ENCODE data around the gene MUCL3.
"Not testable (repeated sequence)": the region's sequence is repeated elsewhere in the genome, so short reads cannot be mapped to it uniquely, and the experiment has no call there.

MUCL3 gene

DNA sequence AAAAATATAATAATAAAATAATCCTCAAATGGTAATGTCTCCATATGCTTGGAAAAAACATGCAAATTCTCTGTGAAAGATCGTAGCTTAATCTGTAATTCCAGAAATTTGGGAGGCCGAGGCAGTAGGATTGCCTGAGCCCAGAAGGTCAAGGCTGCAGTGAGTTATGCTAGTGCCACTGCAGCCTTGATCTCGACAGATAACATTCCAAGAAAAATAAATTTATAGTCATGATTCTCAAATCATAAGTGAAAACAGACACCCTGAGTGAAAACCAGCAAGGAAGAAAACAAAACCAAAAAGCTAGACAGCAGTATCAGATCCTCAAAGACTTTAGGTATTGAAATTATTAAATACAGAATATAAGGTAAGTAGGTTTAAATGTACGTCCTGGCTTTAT lies 38.9 kb downstream of the MUCL3 start:
- DNase-seq (ENCODE audit: low read depth in 2 of 2) = no peak

DNA sequence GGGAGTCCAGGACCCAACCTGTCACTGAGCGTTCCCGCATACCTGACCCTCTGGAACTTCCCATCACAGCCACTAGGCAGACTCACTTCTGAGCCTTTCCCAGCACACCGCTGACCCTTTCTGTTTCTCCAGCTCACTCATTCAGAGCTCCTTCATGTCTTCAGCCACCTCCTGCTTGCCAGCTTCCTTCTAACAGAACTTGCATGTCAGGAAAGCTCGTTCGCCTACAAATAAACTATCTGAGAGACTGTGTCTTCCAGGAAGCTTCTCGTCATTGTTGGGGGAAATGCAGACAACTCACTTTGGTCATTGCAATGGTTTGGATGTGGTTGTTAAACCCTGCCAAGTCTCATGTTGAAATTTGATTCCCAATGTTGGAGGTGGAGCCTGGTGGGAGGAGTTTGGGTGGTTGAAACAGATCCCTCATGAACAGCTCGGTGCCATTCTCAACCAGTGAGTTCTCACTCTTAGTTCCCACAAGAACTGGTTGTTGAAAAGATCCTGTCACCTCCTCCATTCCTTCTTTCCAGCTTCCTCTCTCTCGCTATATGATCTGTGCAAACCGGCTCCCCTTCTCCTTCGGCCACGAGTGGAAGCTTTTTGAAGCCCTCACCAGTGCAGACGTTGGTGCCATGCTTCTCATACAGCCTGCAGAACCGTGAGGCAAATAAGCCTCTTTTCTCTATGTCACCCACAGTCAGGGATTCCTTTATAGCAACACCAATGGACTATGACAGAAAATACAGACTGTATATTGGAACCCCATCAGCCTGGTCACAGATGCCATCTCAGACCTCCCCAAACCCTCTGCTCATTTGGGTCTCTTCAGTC lies 41.4 kb downstream of the MUCL3 start:
- DNase-seq (ENCODE audit: low read depth in 2 of 2) = no peak

DNA sequence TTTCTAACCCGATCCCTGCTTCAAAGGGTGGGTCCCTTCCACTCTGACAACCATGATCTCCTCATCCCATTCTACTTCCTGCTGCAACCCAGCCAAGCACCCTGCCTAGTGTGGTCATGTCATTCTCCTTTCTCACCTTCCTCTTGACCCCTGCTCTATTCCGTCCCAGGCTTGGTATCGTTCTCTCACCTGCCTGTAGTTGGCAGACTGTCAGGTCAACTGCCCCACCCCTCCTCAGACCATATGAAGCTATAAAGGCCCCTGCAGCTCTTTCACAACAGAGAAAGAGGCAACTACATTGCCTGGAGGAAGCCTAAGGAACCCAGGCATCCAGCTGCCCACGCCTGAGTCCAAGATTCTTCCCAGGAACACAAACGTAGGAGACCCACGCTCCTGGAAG lies 42.7 kb downstream of the MUCL3 start, which contains the start of gene MUC21:
TSS of gene MUC21 (plus strand) at position 280 of the 400 bp plus-strand sequence. CDS start 241 bp downstream, outside the sequence.
- DNase-seq (ENCODE audit: low read depth in 2 of 2) = no peak

DNA sequence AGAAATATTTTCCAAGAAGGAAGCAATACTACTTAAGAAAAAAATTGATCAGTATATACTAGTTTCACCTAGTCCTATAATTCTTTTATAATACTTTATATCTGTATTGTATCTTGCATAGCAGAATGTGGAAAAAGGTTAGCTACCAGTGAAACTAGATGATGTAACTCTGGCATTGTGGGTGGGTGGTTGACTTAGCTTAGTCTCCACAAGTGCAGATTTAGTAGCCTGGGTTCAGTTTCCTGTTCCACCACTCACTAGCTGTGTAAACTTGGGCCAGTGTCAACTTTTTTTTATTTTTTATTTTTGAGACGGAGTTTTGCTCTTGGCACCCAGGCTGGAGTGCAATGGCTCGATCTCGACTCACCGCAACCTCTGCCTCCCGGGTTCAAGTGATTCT lies 44.7 kb downstream of the MUCL3 start:
- DNase-seq (ENCODE audit: low read depth in 2 of 2) = no peak

DNA sequence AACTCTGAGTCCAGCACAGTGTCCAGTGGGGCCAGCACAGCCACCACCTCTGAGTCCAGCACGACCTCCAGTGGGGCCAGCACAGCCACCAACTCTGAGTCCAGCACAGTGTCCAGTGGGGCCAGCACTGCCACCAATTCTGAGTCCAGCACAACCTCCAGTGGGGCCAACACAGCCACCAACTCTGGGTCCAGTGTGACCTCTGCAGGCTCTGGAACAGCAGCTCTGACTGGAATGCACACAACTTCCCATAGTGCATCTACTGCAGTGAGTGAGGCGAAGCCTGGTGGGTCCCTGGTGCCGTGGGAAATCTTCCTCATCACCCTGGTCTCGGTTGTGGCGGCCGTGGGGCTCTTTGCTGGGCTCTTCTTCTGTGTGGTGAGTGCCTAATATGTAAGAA lies 46.5 kb downstream of the MUCL3 start:
- no peak for DNase-seq (ENCODE audit: low read depth in 2 of 2)

DNA sequence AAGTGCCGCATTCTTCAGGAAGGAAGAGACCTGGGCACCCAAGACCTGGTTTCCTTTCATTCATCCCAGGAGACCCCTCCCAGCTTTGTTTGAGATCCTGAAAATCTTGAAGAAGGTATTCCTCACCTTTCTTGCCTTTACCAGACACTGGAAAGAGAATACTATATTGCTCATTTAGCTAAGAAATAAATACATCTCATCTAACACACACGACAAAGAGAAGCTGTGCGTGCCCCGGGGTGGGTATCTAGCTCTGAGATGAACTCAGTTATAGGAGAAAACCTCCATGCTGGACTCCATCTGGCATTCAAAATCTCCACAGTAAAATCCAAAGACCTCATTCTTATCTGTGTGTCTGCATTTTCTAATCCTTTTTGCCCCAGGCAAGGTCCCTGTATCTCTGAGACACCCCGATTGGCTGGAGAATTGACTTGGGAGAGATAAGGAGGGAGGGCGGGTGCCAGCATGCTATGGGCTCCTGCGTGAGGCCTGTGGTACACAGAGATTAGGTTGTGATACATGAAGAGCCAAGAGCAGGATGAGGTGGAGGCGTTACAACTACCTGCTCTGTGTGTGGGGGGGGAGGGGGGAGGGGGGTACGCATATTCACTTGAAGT lies 47.5 kb downstream of the MUCL3 start:
- no peak for DNase-seq (ENCODE audit: low read depth in 2 of 2)

DNA sequence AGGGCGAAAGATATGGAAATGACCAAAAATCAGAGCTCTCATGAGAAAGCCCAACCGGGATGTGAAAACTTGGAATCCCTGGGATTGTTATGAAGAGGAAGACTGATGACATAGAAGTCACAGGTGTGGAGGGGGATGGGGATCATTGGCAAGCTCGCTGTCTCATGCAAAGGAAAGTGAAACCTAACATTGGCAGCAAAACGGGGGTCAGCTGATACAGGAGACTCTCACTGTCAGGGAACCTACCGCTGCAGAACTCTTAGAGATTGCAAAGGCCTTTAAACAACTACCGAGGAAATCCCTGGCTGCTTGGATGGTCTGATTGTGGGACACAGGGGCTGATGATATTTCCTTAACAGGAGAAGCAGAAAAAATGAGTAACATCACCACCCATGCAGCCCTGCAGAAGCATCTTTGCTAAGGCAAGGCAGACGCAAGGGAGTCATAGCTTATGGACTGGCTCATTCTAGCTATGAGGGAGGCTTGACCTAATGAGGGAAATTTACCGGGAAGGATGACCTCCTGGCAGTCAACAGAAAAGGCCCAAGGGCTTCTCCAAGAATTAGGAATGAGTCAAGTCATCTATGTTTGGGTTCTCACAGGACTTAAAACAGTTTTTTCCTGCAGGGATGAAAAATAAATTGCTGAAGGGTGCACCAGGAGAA lies 49.8 kb downstream of the MUCL3 start:
- DNase-seq (ENCODE audit: low read depth in 2 of 2) = no peak

DNA sequence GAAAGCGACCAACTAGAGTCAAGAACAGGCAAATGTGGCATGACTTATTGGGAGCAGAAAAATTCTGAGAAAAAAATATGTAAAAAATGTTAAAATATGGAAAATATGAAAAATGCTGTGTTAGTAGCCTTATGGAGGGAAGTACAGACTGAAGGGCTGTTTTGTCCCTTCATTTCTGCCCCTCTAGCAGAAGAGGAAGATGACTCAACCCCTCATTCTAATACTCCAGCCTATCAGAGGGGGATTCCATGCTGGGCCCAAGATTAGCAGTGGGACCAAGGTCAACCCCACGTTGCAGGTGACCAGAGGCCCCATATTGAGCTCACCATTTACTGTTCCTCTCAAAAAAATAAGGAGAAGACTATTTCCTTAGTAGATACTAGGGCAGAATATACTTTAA lies 51.1 kb downstream of the MUCL3 start:
- no peak for DNase-seq (ENCODE audit: low read depth in 2 of 2)

DNA sequence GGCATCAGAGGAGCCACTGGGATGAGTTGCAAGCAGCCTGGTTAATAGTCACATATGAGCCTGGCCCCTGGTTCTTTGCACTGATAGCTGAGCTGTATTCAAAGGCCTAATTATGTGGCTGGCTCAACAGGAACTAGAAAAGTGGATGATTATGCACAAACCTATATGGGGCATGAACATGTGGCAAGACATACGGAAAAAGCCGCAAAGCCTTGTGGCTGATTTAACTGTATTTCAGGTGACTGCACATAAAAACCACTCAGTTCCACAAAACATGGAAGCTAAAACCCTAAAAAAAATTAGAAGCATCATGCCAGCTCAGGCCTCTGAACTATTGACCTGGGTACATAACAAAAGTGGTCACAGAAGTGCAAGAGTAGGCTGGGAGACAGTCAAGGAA lies 56.5 kb downstream of the MUCL3 start:
- DNase-seq (ENCODE audit: low read depth in 2 of 2) = no peak

DNA sequence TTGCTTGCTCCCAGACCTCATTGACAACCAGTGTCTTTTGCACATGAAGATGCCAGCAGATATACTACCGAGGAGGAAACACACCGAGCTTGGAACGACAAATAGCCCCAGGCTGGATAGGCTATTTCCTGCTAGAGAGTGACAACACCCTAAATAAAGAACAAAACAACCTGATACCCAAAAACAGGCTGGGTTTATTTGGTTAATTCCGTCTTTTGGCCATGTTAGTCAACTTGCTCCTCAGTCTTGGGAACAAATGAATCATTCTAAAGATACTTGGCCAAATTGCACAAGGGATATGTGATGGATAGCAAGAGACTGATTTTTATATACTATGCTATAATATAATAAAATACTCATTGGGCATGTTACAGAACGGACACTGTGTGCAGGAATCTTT lies 58.0 kb downstream of the MUCL3 start:
- DNase-seq (ENCODE audit: low read depth in 2 of 2) = no peak

DNA sequence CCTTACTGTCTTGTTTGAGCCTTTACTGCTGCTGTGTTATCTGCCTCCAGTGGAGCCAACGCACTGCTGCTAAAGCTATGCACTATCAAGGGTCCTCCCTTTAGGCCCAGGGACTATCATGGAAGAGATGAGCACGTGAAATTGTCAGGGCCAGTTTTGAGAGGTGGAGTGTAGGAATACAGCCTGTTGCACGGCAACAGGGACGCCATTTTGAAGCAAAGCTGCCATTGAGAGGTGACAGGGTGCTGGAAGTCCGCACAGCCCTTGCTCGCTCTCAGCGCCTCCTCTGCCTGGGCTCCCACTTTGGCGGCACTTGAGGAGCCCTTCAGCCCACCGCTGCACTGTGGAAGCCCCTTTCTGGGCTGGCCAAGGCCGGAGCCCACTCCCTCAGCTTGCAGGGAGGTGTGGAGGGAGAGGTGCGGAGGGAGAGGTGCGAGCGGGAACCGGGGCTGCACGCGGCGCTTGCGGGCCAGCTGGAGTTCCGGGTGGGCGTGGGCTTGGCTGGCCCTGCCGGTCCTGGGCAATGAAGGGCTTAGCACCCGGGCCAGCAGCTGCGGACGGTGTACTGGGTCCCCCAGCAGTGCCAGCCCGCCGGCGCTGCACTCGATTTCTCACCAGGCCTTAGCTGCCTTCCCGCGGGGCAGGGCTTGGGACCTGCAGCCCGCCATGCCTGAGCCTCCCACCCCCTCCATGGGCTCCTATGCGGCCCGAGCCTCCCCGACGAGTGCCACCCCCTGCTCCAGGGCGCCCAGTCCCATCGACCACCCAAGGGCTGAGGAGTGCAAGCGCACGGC lies 59.5 kb downstream of the MUCL3 start:
- not testable (repeated sequence) for DNase-seq (ENCODE audit: low read depth in 2 of 2)

DNA sequence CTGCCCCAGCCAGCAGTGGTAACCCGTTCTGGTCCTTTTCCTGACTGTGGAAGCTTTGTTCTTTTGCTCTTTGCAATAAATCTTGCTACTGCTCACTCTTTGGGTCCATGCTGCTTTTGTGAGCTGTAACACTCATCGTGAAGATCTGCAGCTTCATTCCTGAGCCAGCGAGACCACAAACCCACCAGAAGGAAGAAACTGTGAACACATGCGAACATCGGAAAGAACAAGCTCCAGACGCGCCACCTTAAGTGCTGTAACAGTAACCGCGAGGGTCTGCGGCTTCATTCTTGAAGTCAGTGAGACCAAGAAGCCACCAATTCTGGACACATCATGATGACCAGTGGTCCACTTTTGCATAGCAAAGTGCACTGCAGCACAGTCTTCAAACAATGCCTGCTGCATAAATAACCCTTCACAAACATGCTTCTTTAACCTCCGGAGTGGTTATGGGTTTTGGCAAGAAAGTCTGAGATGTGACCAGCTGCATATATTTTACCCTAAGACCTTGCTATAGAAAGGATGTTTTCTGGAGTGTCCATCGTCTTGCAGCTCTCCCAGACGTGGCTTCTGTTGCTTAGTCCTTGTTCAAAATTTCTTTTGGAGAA lies 60.6 kb downstream of the MUCL3 start:
- no peak for DNase-seq (ENCODE audit: low read depth in 2 of 2)

DNA sequence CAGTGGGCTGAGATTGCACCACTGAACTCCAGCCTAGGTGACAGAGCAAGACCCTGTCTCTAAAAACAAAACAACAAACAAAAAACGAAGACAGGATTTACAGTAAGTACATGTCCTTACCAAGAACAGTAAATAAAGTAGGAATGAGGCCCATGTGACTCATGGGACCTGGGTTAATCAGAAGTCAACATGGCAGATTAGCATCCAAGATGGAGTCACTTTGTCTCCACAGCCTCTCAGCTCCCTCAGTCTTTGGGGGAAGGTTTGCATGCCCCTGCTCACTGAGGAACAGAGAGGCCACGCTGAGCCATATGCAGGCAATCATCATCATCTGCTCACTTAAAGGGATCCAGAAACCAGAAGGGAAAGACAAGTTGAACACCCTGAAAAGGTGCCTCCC lies 61.7 kb downstream of the MUCL3 start:
- no peak for DNase-seq (ENCODE audit: low read depth in 2 of 2)

Data from stimulated activated CD4-positive, alpha-beta T cell treated with anti-CD3 and anti-CD28 coated beads, Interleukin-1b, Interleukin-23, amount 100 ng/mL, for 4 hours (primary cell).